HG03521 (cell line): ENCODE measurements around the gene SCNN1A.

Experiments
- ATAC-seq: cut with Tn5 transposase; IDR thresholded peaks from one replicate; pipeline ENCODE4 v1.9.1; 2021; ENCODE audit warnings: mild to moderate bottlenecking, moderate library complexity; ENCODE audit not compliant: unreplicated experiment

Gene SCNN1A

DNA sequence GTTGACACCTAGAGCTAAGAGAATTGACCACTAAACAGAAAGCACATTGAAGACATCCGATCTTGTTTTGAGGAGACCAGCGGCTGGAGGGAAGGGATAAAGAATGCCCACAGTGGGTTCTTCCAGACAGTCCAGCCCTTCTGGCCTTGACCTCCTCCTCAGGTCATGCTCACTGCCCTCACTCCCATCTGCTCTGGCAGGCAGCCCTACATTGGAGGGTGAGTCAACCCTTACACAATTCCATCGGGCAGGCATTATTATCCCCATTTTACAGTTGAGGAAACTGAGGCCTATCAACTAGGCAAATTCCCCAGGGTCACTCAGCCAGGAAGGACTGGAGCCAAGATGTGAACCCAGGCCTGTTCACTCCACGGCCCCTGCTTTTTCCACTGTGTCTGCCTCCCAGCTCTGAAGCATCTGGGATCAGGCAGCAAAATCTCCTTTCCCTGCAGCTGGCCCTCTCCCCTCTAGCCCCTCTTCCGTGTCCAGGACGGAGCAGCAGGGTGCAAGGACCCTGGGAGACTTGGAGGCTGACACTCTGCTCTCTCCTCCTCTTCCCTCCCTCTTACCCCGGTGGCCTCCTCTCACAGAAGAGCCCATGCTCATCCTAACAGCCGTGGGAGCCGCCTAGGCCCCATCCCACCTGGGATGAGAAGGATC, 5.3 kb downstream of the SCNN1A start:
- no peak for ATAC-seq

DNA sequence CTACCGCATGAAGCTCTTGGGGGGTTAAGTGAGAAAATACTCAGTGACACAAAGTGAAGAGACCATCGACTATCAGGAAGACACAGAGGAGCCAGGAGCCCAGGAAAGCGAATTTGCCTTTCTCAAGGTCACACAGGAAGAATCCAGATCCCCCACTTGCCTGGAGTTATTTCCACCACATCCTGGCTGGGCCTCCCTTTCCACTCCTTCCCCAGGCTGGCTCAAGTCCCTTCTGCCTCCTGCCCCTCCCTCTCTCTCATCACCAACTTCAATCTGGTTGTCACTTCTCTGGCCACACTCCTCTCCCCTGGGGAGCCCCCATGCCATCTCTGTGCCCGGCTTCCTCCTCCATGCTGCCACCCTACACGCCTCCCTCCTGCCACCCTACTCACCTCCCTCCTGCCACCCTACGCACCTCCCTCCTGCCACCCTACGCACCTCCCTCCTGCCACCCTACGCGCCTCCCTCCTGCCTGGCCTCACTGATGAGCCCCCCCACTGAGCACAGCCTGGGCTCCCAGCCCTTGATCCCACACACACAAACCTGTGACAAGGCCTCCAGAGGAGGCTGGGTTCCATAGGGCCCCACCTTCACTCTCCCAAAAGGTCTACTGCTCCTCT, 6.3 kb downstream of the SCNN1A start:
- no peak for ATAC-seq

DNA sequence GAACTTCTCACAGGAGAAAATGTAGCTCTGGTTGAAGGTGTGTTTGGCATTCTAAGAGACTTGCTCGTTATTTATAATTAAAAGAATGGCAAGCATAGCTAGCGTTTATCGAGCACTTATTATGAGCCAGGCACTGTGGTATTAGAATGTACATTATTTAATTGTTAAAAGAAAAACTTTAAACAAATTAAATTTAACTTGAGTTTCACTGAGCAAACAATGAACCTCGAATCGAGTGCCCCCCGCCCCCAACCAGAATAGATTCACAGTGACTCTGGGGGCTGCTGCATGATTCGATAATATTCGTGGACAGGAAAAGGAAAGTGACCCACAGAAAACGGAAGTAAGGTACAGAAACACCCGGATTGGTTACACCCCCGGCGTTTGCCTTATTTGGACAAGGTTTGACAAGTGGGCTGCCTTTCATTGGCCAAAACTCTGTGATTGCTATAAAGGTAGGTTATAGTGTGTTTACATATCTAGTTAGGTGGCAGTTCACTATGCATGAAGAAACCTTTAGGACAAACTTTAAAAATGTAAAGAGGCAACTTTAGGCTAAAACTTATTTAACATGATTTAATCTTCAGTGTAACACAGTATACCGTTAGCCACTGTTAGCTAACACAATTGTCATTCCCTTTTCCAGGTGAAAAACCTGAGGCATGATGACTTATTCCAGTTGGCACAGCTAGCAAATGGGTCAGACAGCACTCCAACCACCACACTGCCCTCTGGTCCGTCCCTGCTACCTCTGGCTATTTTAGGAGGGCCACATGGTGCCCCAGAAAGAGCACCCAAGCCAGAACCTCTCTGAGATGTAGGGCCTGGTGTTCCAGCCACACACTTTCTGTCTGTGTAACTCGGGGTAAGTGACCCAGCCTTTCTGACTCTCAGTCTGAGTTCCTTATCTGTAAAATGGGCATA, 7.1 kb downstream of the SCNN1A start:
- ATAC-seq, result no peak

DNA sequence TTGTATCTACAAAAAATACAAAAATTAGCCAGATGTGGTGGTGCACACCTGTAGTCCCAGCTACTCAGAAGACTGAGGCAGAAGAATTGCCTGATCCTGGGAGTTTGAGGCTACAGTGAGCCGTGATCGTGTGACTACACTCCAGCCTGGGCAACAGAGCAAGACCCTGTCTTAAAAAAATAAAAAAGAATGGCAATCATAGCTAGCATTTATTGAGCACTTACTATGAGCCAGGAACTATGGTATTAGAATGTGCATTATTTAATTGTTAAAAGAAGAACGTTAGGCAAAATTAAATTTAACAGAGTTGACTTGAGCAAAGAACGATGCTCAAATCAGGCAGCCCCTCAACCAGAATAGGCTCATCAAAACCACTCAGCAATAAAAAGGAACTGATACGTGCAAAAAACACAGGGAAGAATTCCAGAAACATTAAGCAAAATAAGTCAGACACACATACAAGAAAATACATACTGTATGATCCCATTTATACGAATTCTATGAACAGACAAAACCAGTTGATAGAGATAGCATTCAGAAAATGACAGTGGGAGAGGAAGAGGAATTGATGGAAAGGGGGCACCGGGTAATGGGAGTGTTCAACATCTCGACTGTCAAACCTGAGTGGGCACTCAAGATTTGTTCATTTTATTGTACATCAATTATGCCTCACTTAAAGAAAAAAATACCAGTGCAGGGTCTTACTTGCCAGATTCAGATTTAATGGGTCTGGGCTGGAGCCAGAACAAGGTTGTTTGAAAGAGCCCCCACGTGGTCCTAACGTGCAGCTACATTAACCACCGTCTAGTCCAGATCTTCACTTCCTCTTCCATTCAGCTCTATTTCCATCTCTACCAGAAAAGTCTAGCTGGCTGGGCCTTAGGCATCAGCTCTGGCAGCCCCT, 8.0 kb downstream of the SCNN1A start:
- ATAC-seq, result no peak

DNA sequence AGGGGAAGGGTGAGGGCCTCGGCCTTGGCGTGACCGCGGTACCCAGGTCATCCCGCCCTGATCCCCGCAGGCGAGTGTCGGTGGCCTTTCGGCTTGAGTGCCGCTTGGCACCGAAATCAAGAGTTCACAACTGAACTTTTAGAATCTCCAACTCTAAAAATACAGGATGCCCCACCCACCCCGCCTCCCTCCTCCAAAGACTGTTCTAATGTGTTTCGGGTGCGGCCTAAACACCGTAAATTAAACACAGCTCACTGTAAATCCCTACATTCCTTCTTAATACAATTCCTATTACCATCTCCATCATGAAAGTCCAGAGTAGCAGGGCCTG, 11.4 kb downstream of the SCNN1A start:
- ATAC-seq, result no peak

DNA sequence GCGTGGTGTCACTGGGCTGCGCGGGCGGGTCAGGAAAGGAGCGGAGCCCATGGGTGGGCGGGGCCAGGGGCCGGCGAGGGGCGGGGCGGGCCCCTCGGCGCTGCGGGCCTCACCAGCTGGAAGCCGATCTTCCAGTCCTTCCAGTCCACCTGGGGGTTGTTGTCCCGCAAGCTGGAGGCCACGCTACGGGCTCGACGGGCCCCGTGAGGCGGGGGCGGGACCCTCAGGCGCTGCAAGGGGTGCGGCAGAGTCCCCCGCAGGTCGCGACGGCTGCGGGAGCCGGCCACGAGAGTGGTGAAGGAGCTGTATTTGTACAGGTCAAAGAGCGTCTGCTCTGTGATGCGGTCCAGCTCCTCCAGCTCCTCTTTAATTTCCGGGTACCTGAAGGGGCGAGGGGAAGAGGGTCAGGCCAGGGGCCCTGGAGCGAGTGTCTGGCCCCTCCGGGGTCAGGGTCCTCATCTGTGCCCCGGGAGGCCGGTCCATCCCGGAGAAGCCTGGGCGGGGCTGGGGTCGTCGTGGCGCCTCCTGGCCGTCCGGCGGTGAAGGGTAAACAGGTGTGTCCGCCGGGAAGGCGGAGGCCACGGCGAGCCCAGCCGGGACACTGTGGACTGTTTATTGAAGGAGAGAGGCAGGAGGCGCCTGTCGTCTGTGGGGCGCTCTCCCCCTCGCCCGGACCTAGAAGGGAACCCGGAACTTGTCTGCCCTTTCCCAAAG, 11.9 kb downstream of the SCNN1A start:
- ATAC-seq, result no peak

DNA sequence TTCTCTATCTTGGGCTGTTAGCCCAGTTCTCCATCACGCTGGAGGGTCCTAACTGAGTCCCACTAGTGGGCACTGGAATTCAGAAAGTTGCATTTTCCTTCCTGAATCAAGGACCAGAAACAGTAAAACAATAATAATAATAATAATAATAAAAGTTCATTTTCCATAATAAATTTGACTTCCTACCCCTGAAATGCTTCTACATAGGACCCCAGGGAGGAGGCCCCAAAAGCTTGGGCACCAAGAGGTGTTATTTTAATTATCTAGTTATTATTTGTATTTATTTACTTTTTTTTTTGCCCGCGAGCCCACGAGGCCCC, 12.4 kb downstream of the SCNN1A start:
- no peak for ATAC-seq

DNA sequence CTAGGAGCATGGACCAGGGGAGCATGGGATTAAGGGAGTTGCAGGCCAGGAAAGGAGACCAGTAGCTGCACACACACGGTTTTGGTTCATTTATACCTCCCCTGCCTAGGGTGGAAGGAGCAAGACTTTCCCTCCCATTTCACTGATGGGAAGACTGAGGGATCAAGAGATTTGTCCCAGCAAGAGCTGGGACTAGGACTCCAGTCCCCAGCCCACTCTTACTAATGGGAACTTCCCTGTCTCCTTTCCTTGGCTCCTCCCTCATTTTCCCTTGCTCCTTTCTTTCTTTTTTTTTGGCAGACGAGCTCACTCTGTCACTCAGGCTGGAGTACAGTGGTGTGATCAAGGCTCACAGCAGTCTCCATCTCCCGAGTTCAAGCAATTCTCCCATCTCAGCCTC, 13.0 kb downstream of the SCNN1A start:
- no peak for ATAC-seq

DNA sequence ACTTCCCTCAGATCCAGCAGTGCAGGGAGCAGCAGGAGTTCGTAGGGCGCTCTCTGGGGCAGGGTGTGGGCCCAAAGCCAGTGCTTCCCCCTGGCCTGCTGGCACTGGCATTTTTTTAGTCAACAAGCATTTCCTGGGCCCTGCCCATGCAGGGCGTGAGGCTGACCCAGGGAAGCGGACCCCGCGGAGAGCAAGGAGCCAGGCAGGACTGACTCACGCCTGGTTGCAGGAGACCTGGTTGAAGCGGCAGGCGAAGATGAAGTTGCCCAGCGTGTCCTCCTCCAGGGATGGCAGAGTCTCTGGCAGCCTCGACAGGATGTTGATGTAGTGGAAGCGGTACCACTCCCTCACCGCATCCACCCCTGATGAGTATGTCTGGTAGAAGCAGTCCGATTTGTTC, 13.5 kb downstream of the SCNN1A start:
- no peak for ATAC-seq

DNA sequence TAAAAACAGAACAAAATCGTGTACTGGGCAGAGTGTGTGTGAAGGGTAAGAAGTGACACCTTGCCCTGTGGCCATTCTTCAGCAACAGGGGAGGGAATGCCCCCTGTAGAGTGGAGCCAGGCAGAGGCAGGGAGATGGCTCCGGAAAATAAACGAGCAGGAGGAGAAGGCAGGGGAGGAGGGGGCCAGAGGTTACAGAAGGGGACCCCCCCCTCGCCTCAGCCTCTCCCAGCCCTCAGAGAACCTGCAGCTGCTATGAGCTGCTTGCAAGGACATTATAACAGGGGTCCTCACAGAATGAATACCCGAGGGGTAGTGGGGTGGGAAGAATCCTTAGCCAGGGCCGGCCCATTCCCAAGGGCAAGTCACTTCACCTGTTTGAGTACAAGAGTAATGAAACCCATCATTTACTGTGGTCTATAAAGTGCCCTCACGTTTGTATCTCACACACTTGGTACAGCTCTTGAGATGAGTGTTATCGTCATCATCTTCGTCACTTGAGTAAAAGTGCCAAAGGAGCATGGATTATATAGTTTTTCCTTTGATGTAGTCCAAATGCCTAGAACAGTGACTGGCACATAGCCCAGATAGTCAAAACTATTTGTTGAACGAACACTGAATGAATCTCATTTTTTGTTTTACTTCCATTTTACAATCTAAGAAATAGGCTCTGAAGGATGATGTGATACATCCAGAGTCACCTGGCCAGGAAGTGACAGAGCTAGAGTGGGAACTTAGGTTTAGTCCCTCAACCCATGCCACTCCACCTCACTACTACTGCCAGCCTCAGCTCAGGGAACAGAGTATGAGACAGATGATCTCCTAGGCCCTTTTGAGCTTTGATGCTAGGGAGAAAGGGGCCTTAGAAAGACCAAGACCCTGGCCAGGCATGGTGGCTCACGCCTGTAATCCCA, 14.5 kb downstream of the SCNN1A start:
- ATAC-seq, result no peak

DNA sequence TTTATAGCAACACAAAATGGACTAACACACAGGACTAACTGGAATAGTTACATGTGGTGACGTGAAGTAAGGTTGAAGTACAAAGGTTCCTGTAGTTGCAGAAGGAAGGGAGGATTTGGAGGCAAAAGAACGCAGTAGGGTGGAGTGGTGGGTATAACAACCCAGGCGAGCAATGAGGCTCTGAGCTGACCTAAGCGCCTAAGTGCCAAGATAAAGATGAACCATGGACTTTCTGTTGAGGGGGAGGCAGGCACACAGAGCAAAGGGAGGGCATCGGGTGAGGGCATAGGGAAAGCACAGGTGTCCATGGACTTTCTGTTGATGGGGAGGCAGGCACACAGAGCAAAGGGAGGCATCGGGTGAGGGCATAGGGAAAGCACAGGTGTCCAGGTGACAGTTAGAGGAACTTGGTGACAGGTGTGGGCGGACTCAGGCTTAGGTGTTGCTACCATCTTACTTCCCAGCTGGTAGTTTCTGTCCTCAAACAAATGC, 15.2 kb downstream of the SCNN1A start:
- ATAC-seq, result no peak

DNA sequence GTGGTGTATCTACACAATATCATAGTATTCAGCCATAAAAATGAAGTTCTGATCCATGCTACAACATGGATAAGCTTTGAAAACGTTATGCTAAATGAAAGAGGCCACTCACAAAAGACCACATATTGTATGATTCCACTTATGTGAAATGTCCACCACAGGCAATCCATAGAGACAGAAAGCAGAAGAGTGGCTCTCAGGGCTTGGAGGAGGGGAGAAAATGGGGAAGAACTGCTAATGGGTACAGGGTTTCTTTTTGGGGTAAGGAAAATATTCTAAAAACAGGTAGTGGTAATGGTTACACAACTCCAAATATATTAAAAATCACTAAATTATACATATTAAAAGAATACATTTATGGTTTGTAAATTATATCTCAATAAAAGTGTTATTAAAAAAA, 16.5 kb downstream of the SCNN1A start:
- ATAC-seq, result no peak

DNA sequence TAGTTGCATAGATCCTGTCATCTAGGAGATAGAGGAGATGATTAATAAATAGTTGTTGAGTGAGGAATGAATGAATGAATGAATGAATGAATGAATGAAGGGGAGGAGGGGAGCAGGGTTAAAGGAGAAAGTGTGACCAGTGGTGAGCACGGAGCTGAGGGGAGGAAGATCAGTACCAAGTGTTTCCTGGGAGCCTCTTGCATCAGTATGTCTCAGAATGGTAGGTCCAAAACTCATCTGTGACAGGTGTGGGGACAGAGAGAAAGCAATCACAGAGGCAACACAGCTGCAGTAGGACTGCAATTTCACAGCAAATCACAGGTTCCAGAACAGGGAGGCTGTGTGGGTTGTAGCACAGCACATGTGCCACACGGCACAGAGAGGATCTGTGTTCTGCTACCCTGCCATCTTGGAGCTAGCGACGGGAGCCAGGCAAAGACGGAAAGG, 19.0 kb downstream of the SCNN1A start:
- ATAC-seq, result no peak

DNA sequence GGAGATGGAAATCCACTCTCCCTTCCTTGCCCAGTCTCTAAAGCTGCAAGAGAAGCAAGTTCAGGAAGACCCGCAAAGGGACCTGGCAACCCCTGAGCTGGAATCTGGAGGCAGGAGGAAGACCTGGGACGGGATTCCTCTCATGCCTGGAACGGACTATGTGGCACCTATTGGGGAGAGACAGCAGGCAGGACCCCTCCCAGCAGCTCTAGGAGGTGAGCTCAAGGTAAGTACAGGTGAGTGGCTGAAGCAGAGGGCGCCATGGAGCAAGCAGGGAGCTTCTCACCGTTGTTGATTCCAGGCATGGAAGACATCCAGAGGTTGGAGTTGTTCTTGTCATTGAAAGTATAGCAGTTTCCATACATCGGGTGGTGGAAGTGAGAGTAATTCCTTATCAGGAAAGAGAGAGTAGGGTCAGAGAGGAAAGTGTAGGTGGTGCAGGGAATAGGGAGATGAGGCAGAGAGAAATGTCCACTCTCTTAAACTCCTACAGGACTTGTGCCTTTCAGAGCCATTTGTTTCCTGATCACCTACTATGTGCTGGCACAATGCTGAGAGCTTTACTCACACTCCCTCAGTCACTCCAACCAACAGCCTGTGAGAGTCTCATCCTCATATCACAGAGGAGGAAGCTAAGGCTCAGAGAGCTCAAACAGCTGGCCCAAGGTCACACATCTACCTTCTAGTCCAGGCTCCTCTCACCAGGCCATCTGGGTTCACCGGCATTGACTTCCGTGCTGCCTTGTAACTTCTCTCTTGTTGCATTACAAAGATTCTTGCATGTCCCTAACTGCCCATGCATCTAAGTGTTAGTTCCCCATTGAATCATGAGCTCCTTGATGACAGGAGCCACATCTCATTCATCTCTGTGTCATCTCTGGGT, 19.6 kb downstream of the SCNN1A start:
- no peak for ATAC-seq

DNA sequence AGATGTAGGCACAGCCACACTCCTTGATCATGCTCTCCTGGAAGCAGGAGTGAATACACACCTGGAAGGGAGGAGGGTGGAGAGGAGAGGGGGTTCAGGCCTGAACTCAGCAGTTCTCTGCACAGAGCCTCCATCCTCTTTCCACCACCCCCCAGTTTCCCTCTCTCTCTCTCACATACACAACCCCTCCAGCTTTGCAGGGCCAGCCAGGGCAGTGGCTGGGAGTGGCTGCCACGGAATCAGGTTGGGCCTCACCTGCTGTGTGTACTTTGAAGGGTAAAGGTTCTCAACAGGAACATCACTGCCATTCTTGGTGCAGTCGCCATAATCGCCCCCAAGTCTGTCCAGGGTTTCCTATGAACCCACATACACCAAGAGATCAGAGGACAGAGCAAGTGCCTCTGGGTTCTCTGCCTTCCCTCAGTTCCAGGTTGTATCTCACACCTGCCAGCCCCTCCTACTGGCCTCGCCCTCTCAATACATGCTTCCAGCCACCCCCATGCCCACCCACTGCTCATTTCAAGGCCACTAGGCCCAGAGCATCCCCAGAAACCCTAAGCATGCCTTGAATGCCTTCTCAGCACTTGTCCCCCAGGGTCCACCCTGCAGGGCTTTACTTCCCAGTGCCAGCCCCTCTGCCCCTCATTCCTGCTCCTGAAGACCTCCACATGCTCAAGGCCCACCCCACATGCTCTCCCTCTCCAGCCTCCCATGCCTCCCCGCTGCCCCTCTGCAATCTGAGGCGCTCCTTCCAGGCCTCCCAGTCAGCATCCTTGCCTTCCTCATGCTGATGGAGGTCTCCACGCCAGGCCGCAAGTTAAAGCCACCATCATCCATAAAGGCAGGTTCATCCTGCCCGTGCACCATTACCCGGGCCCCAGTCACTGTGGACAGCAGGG, 20.6 kb downstream of the SCNN1A start:
- no peak for ATAC-seq

DNA sequence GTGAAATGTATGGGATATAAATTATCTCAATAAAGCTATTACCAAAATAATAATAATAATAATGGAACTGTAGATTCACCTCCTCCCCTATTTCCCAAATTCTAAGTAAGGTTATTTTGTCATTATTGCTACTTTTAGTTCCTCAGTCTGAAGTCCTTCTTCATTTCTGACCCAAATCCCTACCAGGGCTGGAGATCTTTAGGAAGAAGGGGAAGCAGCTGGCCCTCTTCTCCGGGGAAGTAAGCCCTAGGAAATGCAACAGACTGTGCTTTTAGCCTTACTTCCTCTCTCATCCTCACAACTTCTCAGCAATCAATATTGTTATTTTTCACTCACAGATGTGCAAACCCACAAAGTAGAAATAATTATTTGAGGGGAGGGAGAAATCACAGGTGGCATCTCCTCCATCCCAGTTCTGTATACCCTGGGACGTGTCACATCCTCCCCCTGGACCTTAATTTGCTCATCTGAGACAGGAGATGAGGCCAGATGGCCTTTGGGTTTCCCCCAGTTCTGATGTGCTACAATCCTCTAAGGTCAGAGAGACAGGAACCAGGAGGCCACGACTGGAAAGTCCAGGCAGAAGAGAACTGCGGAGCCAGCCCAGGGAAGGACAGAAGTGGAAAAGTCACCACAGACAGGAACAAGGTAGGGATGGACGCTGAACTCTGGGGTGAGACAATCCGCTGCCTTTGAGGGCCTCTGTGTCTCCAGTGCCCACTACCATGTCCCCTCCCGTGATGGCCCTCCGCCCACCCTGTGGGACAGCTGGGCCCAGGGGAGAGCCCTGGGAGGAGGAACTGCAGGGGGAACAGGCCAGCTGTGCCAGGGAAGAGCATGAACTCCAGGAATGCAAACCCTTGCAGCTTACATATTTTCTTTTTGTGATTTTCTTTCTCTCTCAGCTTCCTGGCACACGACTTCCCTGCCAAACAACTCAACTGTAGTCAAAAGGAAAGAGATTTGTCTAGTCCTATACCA, 22.9 kb downstream of the SCNN1A start:
- no peak for ATAC-seq
